HG03066 (cell line): ENCODE measurements around the gene FRK.

Source experiments
- ATAC-seq: cut with Tn5 transposase; IDR thresholded peaks from one replicate; pipeline ENCODE4 v1.9.1; 2021; ENCODE audit warnings: low read depth; ENCODE audit not compliant: unreplicated experiment

FRK gene

DNA sequence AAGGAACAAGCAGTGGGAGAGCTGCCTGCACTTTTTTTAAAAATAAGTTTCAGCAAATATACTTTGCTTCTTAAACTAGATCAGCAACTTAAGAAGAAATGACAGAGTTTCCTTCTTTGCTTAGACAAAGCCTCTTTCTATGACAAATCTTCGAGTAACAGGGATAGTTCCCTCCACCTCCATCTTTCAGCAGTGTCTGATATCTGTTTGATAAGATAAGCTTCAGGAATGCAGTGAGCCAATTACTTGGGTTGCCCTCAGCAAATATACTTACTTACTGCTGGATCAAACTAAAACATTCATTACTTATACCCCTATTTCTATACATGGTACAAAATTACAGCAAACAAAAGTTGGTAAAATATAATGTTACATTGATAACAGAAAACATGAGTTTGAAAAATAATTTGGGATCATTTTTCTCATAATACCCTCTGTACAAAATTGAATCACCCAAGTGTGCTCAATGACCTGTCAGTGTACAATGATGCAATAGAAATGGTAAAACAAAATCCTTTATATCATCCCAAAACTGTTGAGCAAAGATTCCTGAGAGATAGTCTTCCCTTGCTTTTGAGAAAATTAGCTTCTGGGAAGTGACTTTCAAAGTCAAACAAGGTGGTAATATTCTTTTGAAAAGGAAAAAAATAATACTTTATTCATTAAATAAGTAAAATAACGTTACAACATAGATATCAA lies 24.5 kb downstream of the FRK start:
- no peak for ATAC-seq

DNA sequence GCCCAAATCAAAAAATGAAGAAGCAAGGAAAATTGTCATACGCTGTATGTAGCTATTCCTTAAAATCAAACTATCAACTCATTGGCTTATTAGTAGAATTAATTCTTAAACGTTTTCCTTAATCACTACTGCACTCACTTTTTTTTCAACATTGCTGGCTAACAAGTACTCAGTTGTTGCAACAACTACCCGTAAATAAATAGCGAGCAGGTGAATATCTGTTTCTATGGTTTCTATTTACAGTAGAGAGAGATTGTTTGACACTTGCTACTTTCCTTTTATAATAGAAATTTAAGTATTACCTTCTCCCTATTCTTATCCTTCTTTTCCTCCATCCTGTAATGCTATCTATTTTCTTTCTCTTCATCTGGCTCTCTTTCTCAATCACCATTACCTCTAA lies 25.1 kb downstream of the FRK start:
- no peak for ATAC-seq

- ATAC-seq = no peak
Observed at GRCh38 chr6:116034327-116034726, 26.4 kb downstream of the FRK start.

DNA sequence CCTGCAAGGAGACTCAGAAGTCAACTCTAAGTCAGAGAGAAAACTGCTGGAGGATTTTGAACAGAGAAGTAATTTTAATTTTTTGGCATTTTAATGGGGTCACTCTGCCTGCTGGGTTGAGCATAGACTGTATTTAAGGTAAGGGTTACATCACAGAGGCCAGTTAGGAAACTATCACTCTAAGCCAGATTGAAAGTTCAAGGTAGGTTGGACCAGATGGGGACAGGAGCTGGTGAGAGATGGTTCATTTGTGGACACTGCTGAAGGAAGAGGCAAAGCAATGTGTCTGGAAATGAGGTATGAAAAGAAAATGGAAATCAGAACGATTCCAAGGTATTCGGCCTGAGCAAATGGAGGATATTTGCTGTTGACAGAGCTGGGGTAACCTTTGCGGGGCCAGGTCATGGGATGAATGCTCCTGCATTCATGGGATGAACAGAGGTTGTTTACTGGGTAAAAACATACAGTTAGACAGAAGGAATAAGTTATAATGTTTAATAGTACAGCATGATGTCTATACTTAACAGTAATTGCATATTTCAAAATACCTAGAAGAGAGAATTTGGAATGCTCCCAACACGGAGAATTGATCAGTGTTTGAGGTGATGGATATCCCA lies 26.9 kb downstream of the FRK start:
- ATAC-seq = no peak

DNA sequence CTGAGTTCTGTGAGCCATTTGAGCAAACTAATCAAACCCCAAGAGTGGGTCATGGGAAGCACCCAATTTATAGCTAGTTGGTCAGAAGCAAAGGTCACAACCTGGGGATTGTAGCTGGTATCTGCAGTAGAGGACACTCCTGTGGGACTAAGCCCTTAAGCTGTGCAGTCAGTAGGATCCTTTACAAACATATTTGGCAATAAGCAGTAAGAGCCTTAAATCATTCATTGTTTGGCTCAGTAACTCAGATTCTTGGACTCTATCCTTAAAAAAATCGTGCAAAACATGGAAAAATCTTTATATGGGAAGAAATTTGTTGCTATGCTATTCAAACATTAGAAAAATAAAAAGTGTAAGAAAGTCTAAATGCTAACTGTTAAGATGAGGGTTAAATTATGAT lies 29.9 kb downstream of the FRK start:
- ATAC-seq = no peak

DNA sequence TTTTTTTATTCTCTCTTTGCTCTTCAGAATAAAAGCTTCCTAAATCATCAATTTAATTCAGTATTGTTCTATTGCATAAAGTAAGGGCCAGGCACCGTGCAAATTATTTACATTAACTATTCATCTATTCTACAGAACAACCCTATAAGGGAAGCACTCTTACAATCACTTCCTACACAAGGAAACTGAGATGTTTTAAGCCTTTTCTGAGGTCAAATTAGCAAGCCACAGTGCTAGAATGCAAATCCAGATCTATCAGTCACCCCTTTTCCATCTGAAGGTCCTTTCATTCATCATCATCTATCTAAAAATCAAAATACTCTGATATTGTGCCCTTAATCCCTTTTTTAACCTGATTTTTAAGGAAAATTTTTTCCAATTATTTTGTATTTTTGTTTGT lies 31.2 kb downstream of the FRK start:
- peak; percentile 60 for ATAC-seq

GRCh38 chr6:116028233-116028632 lies 32.5 kb downstream of the FRK start:
- ATAC-seq = no peak

- ATAC-seq = no peak
Observed at GRCh38 chr6:116027801-116028200, 32.9 kb downstream of the FRK start.

GRCh38 chr6:116025405-116025804 lies 35.3 kb downstream of the FRK start:
- no peak for ATAC-seq

DNA sequence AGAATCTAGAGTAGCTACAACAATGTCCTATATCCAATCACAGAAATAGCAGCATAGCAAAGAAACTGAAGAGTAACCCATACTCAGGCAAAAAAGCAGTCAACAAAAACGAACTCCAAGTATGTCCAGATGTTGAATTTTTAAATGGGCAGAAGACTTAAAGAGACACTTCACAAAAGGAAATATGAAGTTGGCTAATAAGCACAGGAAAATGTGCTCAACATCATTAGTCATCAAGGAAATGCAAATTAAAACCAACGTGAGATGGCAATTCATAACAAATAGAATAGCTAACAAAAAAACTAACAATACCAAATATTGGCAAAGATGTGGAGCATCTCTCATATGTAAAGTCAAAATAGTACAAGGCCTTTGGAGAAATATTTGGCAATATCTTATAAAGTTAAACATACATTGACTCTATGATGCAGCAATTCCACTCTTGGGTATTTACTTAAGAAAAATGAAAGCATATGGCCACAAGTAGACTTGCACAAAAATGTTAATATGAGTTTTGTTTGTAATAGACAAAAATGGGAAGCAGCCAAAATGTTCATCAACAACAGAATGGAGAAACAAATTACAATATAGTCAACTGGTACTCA lies 37.7 kb downstream of the FRK start:
- no peak for ATAC-seq

GRCh38 chr6:116020738-116021137 lies 40.0 kb downstream of the FRK start:
- ATAC-seq = no peak

DNA sequence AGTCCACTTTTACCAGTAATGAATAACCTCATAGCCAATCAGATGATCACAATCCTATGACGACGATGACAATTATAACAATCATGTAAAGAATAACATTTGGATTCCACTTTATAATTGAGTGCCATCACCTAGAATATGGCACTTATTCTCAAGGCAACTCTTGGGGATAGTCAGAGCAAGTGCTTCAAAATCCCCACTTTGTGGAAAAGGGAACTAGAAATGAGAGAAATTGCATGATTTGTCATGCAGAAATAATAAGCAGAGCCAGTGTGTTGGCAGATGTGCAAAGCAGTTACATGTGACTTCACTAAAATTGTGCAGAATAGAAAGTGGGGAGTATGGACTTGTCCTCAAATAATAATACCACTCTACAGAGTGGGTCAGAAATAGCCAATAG lies 41.3 kb downstream of the FRK start:
- ATAC-seq = peak; percentile 76

- ATAC-seq = no peak
Observed at GRCh38 chr6:116018976-116019375, 41.7 kb downstream of the FRK start.

DNA sequence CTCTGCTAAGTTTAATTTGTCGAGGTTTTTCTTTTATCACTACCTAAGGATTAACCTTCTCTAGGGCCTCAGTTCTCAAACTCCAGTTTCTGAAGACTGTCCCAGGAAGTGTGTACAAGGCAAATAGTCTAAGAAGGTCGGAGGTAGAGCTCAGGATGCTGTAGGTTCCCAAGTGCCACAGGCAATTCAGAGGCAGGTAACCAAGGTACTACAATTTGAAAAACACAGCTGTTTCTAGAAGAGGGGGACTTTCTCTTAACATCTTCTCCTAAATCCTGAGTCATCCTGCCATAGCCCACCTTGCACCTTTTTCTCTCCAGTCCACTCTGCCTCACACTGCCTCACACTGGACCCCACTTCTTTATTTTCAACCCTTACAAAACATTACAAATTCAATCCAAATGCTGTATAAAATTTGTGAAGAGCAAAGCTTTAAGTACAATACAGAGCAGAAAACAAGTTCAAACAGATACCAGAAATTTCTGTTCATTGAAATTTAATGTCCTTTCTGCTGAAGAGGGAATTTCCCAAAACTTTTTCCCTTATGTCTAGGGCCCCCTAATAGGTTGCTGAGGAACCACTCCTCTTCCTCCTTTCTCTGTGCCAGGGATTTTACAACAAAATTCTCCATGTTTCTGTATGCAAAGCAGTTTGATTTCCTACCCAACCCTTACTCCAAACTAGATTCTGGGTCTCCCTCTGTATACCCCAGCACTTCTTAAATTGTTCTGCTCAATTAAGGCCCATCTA lies 43.0 kb downstream of the FRK start:
- ATAC-seq = no peak

- ATAC-seq = peak; percentile 28
Observed at GRCh38 chr6:116016846-116017545, 43.7 kb downstream of the FRK start.

GRCh38 chr6:116015983-116016382 lies 44.7 kb downstream of the FRK start:
- ATAC-seq = no peak

GRCh38 chr6:116015561-116015960 lies 45.1 kb downstream of the FRK start:
- no peak for ATAC-seq

- no peak for ATAC-seq
Observed at GRCh38 chr6:116012951-116013350, 47.7 kb downstream of the FRK start.

GRCh38 chr6:116012471-116012949 lies 48.2 kb downstream of the FRK start:
- no peak for ATAC-seq

- ATAC-seq = peak; percentile 37
Observed at GRCh38 chr6:116011520-116011919, 49.2 kb downstream of the FRK start.
